HG03457 (cell line): ENCODE results near the gene AK9.

Source experiments
- ATAC-seq: cut with Tn5 transposase; IDR thresholded peaks from one replicate; pipeline ENCODE4 v1.9.1; 2021; ENCODE audit warnings: moderate number of reproducible peaks; ENCODE audit not compliant: unreplicated experiment

AK9 gene

DNA sequence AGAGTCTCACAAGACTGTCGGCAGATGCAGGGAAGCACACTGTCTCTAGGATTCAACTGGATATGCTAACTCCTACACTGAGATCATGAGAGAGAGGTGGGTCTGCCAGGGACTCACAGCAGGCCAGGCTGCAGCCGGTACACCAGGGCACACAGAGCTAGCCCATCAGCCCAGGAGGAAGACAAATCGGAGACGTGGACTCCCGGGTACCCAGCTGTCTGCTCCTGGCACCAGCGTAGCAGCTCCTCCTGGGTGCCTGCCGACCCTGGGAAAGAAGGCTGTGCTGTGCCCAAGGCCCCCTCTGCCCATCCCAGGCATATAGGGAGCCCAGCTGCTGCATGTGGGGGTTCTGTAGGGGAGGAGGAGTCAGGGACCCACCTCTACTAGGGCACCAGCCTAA is 242.4 kb downstream of the AK9 start:
- ATAC-seq = no peak

DNA sequence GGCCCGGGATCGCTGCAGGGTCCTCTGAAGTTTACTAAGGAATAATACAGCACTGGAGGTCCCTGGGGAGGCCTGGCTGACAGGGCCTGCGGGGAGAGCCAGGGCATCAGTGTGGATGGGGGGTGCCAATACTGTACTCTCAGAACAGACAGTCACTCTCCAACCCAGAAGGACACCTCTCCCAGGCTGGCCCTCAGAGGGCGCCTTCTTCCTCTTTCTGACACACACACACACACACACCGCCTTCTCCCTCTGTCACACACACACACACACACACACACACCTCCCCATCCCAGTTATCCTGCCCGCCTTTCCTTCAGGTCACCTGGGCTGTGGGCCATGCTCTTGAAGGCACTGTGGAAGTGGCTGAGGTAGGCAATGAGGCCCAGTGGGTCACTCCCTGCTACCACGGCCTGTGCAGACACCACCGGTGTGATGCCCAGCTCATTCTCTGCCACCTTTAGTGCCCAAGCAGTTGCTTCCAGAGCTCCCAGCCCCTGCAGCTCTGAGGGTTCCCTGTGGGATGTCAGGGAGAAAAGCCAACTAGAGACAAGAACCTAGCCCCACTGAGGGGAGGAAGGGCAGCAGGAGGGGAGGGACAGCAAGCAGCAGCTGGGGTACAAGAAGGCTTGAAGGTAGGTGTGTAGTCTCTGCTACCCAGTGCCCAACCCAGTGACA is 243.0 kb downstream of the AK9 start:
- ATAC-seq = no peak

DNA sequence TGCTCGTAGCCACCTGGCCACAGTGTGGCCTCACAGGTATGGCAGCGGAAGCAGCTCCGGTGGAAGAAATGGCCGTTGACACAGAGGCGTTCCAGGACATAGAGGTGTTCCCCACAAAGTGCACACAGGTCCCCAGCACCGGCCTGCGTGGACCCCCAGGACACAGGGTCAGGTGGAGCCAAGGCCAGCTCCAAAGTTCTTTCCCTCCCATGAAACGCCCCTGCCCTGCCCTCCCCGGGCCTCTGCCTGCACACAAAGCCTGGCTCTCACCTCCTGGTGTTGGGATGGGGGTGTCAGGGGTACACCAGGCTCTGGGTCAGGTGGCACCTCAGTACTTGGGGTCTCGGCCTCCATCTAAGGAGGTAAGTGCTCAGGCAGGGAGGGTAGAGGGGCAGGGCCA is 243.9 kb downstream of the AK9 start:
- no peak for ATAC-seq

DNA sequence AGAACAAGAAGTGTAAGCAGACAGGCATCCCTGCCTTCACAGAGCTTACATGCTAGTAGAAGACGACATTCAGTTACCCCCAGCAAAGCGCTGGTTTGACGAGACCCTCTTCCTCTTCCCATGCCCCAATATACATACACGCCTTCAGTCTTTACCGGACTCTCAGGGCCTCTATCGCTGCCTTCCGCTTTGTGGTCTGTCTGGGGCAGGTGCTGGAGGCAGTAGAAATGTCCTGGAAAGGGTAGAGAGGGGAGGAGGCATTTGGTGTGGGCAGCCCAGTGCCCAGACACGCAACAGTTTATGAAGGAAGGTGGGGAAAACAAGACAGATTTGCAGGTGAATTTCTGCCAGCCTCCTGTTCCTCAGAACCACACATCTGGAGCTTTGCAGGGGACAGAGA is 244.5 kb downstream of the AK9 start:
- ATAC-seq = no peak

DNA sequence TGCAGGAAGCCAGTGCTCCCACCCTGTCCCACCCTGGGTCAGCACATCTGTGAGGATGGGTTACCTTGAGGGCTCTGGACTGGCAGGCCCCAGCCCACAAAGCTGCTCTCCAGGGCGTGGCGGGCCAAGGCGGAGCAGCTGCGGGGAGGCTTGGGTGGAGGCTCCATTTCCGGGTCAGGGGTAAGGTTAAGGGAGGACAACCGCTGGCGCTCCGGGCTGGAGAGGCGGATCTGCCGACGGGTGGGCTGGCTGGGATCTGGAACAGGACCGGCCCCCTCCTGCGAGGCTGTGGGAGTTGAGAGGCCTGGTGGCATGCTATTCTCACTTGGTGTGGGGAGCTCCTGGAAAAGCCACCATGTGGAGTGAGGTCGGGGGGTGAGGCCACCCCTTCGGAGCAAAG is 244.9 kb downstream of the AK9 start:
- no peak for ATAC-seq

DNA sequence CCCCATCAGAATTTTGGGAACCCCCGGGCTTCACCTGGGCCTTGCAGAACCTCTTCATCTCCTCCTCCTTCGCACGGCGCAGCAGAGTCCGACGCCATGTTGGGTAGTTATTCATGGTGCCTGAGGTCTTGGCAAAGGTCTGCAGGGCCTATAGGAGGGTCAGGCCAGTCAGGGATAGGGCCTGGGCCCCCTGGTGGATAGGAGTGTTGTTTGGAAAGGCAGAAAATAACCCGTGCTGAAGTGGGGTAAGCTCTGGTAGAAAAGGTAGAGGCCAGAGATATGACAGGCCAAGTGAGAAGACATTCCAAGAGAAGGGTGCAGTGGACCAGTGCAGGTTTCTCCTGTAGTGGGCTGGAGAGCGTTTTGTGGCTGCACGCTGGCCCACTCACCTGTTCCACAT is 245.6 kb downstream of the AK9 start:
- ATAC-seq = no peak

DNA sequence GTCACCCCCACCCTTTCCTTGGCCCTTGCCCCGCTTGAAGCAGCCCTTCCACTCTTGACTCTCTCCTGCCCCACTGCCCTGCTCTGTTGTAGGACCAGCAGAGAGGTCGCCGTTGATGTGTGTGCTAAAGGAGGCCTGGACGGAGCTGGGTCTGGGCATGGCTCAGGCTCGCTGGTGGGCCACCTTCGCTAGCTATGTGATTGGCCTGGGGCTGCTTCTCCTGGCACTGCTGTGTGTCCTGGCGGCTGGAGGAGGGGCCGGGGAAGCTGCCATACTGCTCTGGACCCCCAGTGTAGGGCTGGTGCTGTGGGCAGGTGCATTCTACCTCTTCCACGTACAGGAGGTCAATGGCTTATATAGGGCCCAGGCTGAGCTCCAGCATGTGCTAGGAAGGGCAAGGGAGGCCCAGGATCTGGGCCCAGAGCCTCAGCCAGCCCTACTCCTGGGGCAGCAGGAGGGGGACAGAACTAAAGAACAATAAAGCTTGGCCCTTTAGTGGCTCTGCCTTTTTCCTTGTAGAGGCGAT is 247.5 kb downstream of the AK9 start:
- no peak for ATAC-seq
